Measurements from ENCODE around the gene TTC39A.

DNA sequence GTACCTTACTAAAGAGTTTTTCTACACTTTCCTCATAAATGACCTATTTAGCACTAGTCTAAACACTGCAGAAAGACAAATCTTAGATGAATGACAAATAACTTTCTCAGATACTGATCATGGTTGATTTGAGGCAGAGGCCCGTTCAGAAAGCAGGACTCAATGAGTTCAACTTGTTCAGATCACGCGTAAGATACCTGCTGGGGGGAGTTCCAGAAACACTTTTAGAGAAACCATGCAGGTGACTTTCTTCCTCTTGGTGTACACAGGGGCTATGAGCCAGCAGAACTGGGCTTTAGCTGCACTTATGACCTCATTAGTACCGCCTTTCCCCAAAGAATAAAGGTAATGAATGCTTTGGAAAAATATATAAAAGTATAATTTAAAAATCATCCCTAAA lies 38.8 kb upstream of the TTC39A start:
- TF ChIP-seq, protein P1, sequence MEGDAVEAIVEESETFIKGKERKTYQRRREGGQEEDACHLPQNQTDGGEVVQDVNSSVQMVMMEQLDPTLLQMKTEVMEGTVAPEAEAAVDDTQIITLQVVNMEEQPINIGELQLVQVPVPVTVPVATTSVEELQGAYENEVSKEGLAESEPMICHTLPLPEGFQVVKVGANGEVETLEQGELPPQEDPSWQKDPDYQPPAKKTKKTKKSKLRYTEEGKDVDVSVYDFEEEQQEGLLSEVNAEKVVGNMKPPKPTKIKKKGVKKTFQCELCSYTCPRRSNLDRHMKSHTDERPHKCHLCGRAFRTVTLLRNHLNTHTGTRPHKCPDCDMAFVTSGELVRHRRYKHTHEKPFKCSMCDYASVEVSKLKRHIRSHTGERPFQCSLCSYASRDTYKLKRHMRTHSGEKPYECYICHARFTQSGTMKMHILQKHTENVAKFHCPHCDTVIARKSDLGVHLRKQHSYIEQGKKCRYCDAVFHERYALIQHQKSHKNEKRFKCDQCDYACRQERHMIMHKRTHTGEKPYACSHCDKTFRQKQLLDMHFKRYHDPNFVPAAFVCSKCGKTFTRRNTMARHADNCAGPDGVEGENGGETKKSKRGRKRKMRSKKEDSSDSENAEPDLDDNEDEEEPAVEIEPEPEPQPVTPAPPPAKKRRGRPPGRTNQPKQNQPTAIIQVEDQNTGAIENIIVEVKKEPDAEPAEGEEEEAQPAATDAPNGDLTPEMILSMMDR (IDR thresholded peaks at IDR 0.05): no peak
- TF ChIP-seq POLR2A (IDR thresholded peaks at IDR 0.05): no peak

All from uterus (tissue), 2 donors.